GM10847 (cell line): ENCODE data around the gene DUSP11.

Experiments used
- POLR2A ChIP-seq: IDR thresholded peaks from 2 replicates; pipeline ENCODE4 v1.6.1; 2011; ENCODE audit not compliant: insufficient read length; ENCODE audit errors: extremely low read depth

The DUSP11 gene

GRCh38 chr2:73739101-73739500 lies 40.8 kb downstream of the DUSP11 start:
- TF ChIP-seq POLR2A = no peak

DNA sequence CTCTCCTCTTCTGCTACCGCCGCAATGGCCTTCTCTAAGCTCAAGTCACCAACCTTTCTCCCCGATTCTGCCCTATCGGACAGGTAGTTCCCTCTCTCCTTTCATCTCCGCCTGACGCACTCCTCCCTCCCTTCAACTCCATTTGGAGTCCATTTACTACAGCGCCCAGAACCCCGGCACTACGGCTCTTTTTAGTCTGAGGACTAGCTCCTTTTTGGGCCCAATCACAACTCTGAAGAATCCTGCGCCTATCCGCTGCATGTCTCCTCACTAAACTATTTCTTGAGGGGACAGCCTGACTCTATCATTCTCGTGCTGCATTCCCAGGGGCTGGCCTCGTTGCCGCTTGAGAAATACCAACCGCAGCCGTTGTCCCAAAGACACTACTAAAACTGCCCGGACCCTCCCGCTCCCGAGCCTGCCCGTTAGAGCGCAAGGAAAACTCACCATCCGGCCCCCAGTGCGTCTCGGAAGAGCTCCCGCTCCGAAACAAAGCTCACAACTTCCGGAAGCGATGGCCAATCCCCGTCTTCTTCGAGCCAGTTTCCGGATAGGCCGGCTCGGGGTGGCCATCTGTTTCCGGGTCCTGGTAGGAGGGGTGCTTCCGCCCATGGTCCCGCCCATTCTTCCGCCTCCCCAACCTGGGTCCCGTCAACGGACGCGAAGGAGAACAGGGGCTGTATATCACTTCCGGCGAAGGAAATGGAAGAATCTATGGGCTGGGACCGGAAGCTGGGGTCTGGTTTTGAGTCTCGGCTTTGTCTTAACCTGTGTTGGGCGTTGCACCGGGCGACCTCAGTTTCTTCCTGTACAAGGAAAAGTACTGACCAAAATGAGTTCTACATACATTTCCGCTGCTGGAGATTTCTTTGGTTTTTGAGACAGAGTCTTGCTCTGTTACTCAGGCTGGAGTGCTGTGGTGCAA lies 42.8 kb downstream of the DUSP11 start, which contains the start of gene TPRKB:
Gene TPRKB (minus strand): TSS at position 491 of the 925 bp plus-strand sequence. CDS start 2,776 bp downstream, outside the sequence.
- peak; percentile 66 for TF ChIP-seq POLR2A

DNA sequence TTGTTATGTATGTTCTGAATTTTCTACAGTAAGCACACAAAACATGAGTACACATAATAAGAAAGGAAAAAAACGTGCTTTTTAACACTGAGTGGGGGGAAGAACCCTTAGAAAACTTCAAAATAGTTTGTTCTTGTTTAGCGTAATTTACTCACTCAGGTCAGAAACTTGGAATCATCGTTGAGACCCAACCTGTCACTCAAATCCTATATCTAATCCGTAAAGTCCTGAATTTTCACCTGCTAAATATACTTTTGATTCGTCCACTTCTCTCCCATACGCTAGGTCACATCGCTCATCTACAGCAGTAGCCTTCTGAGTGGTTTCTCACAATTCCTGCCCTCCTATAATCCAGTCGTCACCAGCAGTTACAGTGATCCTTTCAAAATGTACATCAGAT lies 43.5 kb downstream of the DUSP11 start:
- no peak for TF ChIP-seq POLR2A

DNA sequence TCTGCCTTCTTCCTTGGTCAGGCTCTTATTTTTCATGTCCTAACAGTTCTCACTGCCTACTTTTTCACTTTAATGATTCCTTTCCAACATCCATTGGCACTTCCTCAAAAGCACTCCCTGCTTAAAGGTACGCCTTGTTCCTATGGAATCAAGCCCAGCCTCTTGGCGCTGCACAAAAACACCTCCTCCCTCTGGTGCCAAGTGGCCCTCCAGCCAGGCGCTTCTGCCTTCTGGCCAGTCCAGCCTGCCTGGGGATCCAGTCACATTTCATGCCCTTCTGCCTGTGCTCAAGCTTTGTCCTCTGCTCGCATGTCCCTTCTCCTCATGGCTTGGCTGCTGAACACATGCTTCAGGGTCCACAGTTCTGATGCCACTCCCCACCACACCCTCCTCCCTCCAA lies 49.1 kb downstream of the DUSP11 start:
- no peak for TF ChIP-seq POLR2A

GRCh38 chr2:73728711-73729110 lies 51.2 kb downstream of the DUSP11 start:
- TF ChIP-seq POLR2A = no peak

DNA sequence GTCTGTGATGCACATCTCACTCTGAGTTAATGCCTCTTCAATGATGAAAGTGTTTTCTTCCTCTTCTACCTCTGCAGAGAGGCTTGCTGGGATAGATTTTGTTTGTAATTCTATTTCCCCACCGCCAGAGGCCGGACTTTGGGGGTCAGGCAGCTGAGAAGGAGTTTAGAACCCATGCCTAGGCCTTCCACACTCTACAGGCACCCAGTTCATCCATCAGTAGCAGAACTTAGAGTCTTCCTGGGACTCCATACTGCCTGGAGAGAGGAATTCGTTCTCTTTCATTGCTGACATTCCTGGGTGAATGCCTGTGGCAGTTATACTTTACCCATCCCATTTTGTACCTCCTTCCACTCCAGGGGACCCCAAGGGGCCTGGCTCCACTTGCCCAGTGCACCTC lies 51.9 kb downstream of the DUSP11 start:
- no peak for TF ChIP-seq POLR2A

- no peak for TF ChIP-seq POLR2A
These were observed 60.9 kb downstream of the DUSP11 start for GRCh38 chr2:73718851-73719621.

- no peak for TF ChIP-seq POLR2A
These were observed 61.5 kb downstream of the DUSP11 start for GRCh38 chr2:73718421-73718820.

DNA sequence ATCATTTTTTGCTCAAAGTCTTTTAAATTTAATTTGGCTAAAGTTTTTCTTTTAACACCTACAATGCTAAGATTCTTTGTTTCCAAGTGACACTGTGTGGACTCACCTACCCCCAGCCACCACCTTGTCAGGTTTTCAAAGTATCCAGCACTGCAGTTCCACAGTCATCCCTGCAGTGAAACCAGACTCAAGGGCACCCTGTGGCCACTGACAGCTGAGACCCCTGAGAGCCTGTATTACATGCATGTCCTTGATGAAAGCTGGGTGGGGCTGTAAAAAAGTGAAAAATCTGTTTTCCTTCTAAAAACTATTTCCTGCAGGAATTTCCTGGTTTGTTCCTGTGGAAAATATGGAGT lies 62.7 kb downstream of the DUSP11 start:
- TF ChIP-seq POLR2A = no peak

DNA sequence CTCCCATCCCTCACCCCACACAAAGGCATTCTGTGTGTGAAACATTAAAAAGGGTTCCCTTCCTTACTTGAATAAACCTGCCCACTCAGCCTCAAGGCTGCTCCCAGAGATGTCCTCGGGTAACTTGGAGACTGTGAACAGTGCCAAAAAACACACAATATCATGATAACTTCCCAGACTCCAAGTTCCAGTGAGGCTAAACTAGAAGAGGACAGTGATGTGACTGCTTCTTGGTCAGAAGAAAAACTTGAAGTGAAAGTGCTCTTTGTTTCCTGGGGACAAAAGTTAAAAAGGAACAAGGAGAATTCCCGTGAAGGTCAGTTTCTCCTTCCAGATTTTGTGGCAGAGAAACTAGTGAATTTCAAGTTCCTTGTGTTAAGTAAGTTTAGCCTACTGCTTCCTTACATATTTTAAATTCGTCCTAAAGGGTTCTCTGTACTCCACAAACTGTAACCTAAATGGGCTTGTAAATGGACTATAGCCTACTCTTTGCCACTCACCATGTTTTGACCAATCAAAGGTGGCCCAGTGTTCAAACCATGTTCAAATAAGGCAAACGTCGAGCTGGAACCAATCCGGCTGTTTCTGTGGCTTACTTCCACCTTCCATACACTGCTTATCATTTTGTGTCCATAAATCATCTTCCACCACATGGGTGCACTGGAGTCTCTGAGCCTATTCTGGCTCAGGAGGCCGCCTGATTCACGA lies 63.2 kb downstream of the DUSP11 start:
- no peak for TF ChIP-seq POLR2A

GRCh38 chr2:73714091-73714490 lies 65.8 kb downstream of the DUSP11 start:
- TF ChIP-seq POLR2A = no peak
